Skeletal muscle tissue (tissue), 4 donors: ENCODE measurements around the gene ARMC3. TPM values are rescaled to one million over a fixed set of nuclear protein-coding genes. Genes with fewer than 3 reads are reported as not detected.
A peak's percentile ranks its signal among the peaks of the same experiment; 100 is the strongest.

ENCODE experiments used
- H3K27ac ChIP-seq: one replicate; pipeline ENCODE4 v1.7.0; 2013; ENCODE audit warnings: mild to moderate bottlenecking, low read depth, low read length, inconsistent platforms
- H3K27me3 ChIP-seq, 3 donors: one replicate each; pipeline ENCODE4 v1.7.0; 2013; ENCODE audit warnings: low read length in 3 of 3; ENCODE audit not compliant: control insufficient read depth in 3 of 3, insufficient read depth in 3 of 3
- H3K36me3 ChIP-seq, 3 donors: one replicate each; pipeline ENCODE4 v1.7.0; 2013; ENCODE audit warnings: low read length in 3 of 3; ENCODE audit not compliant: control insufficient read depth in 3 of 3, insufficient read depth in 3 of 3
- H3K4me1 ChIP-seq, 3 donors: one replicate each; pipeline ENCODE4 v1.7.0; 2013; ENCODE audit warnings: low read length in 3 of 3, mild to moderate bottlenecking in 3 of 3; ENCODE audit not compliant: control insufficient read depth in 3 of 3, insufficient read depth in 3 of 3
- H3K4me3 ChIP-seq, 3 donors: one replicate each; pipeline ENCODE4 v1.7.0; 2013; ENCODE audit warnings: low read length in 3 of 3
- H3K9ac ChIP-seq, 3 donors: one replicate each; pipeline ENCODE4 v1.7.0; 2013; ENCODE audit warnings: low read length in 3 of 3, mild to moderate bottlenecking in 3 of 3, moderate library complexity in 2 of 3, low read depth in 1 of 3
- H3K9me3 ChIP-seq, 3 donors: one replicate each; pipeline ENCODE4 v1.7.0; 2013; ENCODE audit warnings: low read length in 3 of 3; ENCODE audit not compliant: control insufficient read depth in 3 of 3
- total RNA-seq: library from RNA; depleted of rRNA; stranded (reverse); fragments of >200 nt; gene quantifications from one replicate; pipeline ENCODE4 v1.2.3, GENCODE V29; 2014
- donor health status: Osteomylitis.

Gene ARMC3
- total RNA-seq, 1 donor from 2014 or later = not detected

GRCh38 chr10:22986771-22987542 is 59.1 kb downstream of the ARMC3 start:
- H3K27ac ChIP-seq = no peak overlapping the region
- no peak overlapping the region for H3K9ac ChIP-seq
- no peak overlapping the region for H3K4me3 ChIP-seq
- H3K27me3 ChIP-seq = no peaks in the 10 kb centered on the region
- H3K9me3 ChIP-seq = no peaks in the 10 kb centered on the region
- peaks cover 0 to 4% (median 3%) of the 10 kb centered on the region in 3 donors for H3K4me1 ChIP-seq
- H3K36me3 ChIP-seq = no peaks in the 10 kb centered on the region

GRCh38 chr10:22988581-22989360 is 60.9 kb downstream of the ARMC3 start:
- Histone ChIP-seq H3K9me3 (no peaks in the 10 kb centered on the region), H3K27me3 (peaks cover 0 to 4% (median 0%) of the 10 kb centered on the region in 3 donors), H3K36me3 (no peaks in the 10 kb centered on the region), H3K4me1 (peaks cover 0 to 4% (median 3%) of the 10 kb centered on the region in 3 donors), H3K9ac (no peak overlapping the region), H3K4me3 (peak overlapping the region in 2 of 3 donors; percentile 15 to 52), H3K27ac (no peak overlapping the region)

- H3K27me3 ChIP-seq = peaks cover 0 to 4% (median 0%) of the 10 kb centered on the region in 3 donors
- no peaks in the 10 kb centered on the region for H3K36me3 ChIP-seq
- no peak overlapping the region for H3K4me3 ChIP-seq
- H3K27ac ChIP-seq = no peak overlapping the region
- H3K9me3 ChIP-seq = no peaks in the 10 kb centered on the region
- no peak overlapping the region for H3K9ac ChIP-seq
- peaks cover 0 to 4% (median 3%) of the 10 kb centered on the region in 3 donors for H3K4me1 ChIP-seq
Observed at GRCh38 chr10:22990443-22990842, 62.6 kb downstream of the ARMC3 start.

GRCh38 chr10:22992075-22992474 is 64.2 kb downstream of the ARMC3 start:
- Histone ChIP-seq H3K27me3 (peaks cover 0 to 7% (median 0%) of the 10 kb centered on the region in 3 donors), H3K27ac (no peak overlapping the region), H3K4me1 (peaks cover 0 to 4% (median 3%) of the 10 kb centered on the region in 3 donors), H3K9me3 (no peaks in the 10 kb centered on the region), H3K9ac (no peak overlapping the region), H3K4me3 (no peak overlapping the region), H3K36me3 (no peaks in the 10 kb centered on the region)

- Histone ChIP-seq H3K4me3 (no peak overlapping the region), H3K4me1 (peaks cover 0 to 4% (median 3%) of the 10 kb centered on the region in 3 donors), H3K36me3 (no peaks in the 10 kb centered on the region), H3K27ac (no peak overlapping the region), H3K27me3 (peaks cover 0 to 7% (median 0%) of the 10 kb centered on the region in 3 donors), H3K9ac (no peak overlapping the region), H3K9me3 (no peaks in the 10 kb centered on the region)
Observed at GRCh38 chr10:22992621-22993020, 64.8 kb downstream of the ARMC3 start.

GRCh38 chr10:22993314-22993713 is 65.5 kb downstream of the ARMC3 start:
- H3K9ac ChIP-seq = no peak overlapping the region
- no peak overlapping the region for H3K4me3 ChIP-seq
- H3K27ac ChIP-seq = no peak overlapping the region
- peaks cover 0 to 7% (median 0%) of the 10 kb centered on the region in 3 donors for H3K27me3 ChIP-seq
- no peaks in the 10 kb centered on the region for H3K9me3 ChIP-seq
- H3K4me1 ChIP-seq = peaks cover 0 to 4% (median 3%) of the 10 kb centered on the region in 3 donors
- H3K36me3 ChIP-seq = no peaks in the 10 kb centered on the region

- H3K27me3 ChIP-seq = peaks cover 4 to 13% (median 6%) of the 10 kb centered on the region in 3 donors
- no peak overlapping the region for H3K27ac ChIP-seq
- H3K4me1 ChIP-seq = peaks cover 0 to 4% (median 0%) of the 10 kb centered on the region in 3 donors
- H3K9me3 ChIP-seq = no peaks in the 10 kb centered on the region
- no peak overlapping the region for H3K9ac ChIP-seq
- no peak overlapping the region for H3K4me3 ChIP-seq
- no peaks in the 10 kb centered on the region for H3K36me3 ChIP-seq
Observed at GRCh38 chr10:22997096-22997495, 69.2 kb downstream of the ARMC3 start.

GRCh38 chr10:22998091-22998490 is 70.2 kb downstream of the ARMC3 start:
- Histone ChIP-seq H3K27ac (no peak overlapping the region), H3K27me3 (peaks cover 4 to 9% (median 6%) of the 10 kb centered on the region in 3 donors), H3K9me3 (no peaks in the 10 kb centered on the region), H3K4me1 (peaks cover 0 to 4% (median 0%) of the 10 kb centered on the region in 3 donors), H3K4me3 (no peak overlapping the region), H3K36me3 (no peaks in the 10 kb centered on the region), H3K9ac (no peak overlapping the region)

GRCh38 chr10:22999942-23000341 is 72.1 kb downstream of the ARMC3 start:
- Histone ChIP-seq H3K4me3 (no peak overlapping the region), H3K9ac (no peak overlapping the region), H3K4me1 (peaks cover 0 to 4% (median 0%) of the 10 kb centered on the region in 3 donors), H3K27me3 (peaks cover 4 to 11% (median 6%) of the 10 kb centered on the region in 3 donors), H3K36me3 (no peaks in the 10 kb centered on the region), H3K27ac (no peak overlapping the region), H3K9me3 (no peaks in the 10 kb centered on the region)
